ENCODE data around the gene ANXA2.

ANXA2 gene

DNA sequence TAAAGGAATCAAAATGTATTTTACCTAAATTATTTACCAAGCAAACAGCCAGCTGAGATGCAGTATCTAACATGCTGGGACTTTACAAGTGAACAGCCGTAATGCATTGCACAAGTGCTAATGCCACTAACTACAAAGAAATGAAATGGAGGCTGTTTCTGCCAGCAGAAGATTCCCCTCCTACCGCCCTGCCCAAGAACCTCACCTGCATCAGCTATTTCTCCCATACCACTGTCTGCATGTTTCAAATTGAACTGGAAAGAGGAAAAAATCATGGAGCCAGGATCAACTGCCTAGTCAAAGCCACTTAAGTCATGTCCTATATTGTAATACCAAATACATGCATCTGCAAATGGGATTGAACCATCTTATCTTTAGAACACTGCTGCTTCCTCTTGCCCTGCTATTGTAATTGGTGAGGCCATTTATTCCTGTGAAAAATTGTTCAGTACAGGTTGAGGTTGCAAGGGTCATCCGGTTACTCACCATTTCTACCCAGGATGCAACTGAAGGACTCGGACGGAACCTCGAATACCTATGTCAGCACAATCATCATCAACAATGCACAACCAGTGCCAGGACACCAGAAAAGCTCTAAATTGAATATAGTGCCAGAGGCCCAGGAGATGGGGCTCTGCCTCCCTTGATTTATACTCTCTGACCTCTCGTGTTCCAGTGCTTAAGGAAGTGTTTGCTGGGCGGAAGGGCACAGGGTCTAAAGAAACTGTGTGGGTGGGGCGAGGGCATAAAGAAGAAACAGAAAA lies 27.5 kb downstream of the ANXA2 start:
- no peak for DNase-seq (ENCODE audit: low read depth, low spot score)

GRCh38 chr15:60369696-60370095 lies 28.1 kb downstream of the ANXA2 start:
- DNase-seq (ENCODE audit: low read depth, low spot score) = no peak

GRCh38 chr15:60364612-60364924 lies 33.2 kb downstream of the ANXA2 start:
- DNase-seq (ENCODE audit: low read depth, low spot score) = no peak

GRCh38 chr15:60363903-60364611 lies 33.7 kb downstream of the ANXA2 start:
- no peak for DNase-seq (ENCODE audit: low read depth, low spot score)

GRCh38 chr15:60363087-60363549 lies 34.7 kb downstream of the ANXA2 start:
- DNase-seq (ENCODE audit: low read depth, low spot score) = no peak

GRCh38 chr15:60362321-60363086 lies 35.3 kb downstream of the ANXA2 start:
- DNase-seq (ENCODE audit: low read depth, low spot score) = no peak

- peak; percentile 44 for DNase-seq (ENCODE audit: low read depth, low spot score)
Observed at GRCh38 chr15:60359738-60360137, 38.0 kb downstream of the ANXA2 start.

- no peak for DNase-seq (ENCODE audit: low read depth, low spot score)
Observed at GRCh38 chr15:60358935-60359682, 38.7 kb downstream of the ANXA2 start.

- DNase-seq (ENCODE audit: low read depth, low spot score) = no peak
Observed at GRCh38 chr15:60356832-60357231, 41.0 kb downstream of the ANXA2 start.

GRCh38 chr15:60355148-60355857 lies 42.5 kb downstream of the ANXA2 start:
- no peak for DNase-seq (ENCODE audit: low read depth, low spot score)

DNA sequence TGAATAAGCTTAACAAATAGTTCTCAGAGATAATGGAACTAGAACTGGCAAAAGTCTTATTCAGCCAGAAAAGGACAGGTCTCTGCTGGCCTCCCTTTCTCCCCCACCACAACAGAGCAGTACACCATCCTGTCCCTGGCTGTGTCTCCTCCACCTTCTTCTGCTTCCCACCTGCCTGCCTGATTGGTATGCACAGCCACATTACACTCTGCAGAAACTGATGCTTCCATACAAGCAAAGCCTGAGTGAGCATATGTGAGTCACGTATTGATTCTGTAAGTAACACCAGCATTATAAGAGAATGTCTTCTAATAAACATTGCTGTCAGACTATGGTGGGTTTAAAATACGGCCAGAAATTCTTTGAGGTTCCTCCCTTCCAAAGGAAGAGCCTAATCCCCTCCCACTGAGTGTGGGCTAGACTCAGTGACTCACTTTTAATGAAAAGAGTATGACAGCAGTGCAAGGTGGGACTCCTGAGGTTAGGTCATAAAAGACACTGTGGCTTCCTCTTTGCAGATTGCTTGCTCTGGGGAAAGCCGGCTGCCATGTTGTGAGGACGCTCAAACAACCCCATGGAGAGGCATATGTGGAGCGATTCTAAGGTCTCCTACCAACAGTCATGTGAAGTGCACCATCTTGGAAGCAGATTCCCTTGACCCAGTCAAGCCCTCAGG lies 44.4 kb downstream of the ANXA2 start:
- no peak for DNase-seq (ENCODE audit: low read depth, low spot score)

DNA sequence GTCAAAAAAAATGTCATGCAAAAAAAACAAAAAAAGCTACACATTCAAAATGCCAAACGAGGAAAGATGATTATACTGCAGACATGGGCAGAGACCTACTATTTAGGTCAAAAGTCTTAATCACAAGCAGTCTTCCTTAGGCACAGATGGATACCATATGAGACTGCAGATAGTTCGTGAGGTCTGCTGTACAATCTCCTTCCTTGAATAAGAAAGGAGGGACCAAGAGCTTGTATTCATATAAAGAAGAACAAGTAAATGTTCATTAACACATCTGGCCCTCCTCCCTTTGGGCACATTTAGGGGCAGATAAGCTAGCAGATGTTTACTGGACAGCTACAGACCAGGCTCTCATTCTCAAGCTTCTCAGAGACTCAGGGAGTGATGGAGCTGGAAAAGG lies 45.3 kb downstream of the ANXA2 start:
- no peak for DNase-seq (ENCODE audit: low read depth, low spot score)

- no peak for DNase-seq (ENCODE audit: low read depth, low spot score)
Observed at GRCh38 chr15:60351066-60351465, 46.7 kb downstream of the ANXA2 start.

- DNase-seq (ENCODE audit: low read depth, low spot score) = no peak
Observed at GRCh38 chr15:60350108-60350507, 47.7 kb downstream of the ANXA2 start.

DNA sequence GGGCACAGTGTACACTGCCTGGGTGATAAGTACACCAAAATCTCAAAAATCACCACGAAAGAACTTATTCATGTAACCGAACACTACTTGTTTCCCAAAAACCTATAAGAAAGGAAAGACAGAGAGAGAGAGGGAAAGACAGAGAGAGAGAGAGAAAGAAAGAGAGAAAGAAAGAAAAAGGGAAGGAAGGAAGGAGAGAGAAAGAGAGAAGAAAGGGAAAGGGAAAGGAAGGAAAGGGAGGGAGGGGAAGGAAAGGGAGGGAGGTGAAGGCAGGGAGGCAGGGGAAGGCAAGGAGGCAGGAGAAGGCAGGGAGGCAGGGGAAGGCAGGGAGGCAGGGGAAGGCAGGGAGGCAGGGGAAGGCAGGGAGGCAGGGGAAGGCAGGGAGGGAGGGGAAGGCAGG lies 48.2 kb downstream of the ANXA2 start:
- no peak for DNase-seq (ENCODE audit: low read depth, low spot score)

- DNase-seq (ENCODE audit: low read depth, low spot score) = peak; percentile 36
Observed at GRCh38 chr15:60347480-60348049, 50.2 kb downstream of the ANXA2 start.

DNA sequence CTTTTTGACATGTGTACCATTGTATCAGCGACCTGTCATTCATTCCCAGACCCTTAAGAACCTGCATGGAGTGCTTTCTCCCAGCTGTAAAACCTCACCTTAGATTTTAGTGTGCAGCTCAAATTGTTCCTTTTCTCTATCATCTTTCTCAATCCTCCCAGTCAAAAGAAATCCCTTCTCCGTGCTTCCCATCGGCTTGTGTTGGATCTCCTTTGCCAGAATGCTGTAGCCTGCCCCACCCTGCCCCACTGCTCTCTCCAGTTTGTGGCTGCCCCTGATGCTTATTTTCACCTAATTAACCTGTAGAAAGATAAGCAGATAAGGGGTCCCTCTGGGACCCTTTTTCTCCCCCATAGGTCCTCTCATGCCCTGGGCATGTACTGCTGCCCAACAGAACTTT lies 51.1 kb downstream of the ANXA2 start:
- no peak for DNase-seq (ENCODE audit: low read depth, low spot score)

DNA sequence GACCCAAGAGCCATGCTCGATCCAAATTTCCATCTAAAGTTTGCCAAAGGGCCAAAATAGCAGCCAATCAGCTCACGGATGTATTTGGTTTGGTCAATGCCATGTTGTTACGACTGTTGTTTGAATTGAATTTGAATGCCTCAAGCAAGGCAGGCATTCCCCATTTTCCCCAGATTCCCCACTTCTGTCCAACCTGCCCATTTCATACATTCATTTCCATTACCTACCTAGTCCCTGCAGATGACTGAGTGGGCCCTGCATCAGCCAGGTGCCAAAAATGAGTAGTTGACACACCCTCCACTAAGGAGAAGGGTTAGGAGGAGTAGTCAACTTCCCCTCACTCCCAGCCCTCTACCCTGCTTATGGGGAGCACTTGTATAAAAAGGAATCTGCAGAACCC lies 51.7 kb downstream of the ANXA2 start:
- DNase-seq (ENCODE audit: low read depth, low spot score) = no peak

GRCh38 chr15:60345598-60345997 lies 52.2 kb downstream of the ANXA2 start:
- no peak for DNase-seq (ENCODE audit: low read depth, low spot score)

DNA sequence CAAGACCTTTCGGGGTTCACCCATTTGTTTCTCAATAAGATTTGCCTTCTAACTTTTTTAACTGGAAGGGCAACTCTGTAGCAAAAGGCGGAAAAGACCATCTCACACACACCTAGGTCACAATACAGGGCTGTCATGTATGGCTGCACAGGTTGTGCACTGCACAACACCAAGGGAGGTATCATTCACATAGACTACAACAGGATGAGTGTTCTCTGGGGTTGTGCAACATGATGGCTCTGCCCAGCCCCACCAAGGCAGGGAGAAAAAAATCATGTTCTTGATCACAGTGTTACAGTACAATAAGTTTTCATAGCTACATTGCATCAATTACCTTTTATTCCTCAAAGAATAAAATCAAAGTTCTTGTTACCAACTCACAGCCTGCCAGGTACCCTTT lies 52.8 kb downstream of the ANXA2 start:
- DNase-seq (ENCODE audit: low read depth, low spot score) = no peak

Data from ELF-1 (cell line).